Tibial artery (tissue), 4 donors: ENCODE data around the gene NUP50.

ENCODE experiments used
- DNase-seq, 2 donors: peaks; one replicate each; pipeline ENCODE4 v3.0.0-alpha.2; 2019
- H3K27ac ChIP-seq, 2 donors: fragments of 200-600 bp; sonication (generic) in 1 of 2; 1 replicate in 1 of 2; 2 replicates in 1 of 2; pipeline ENCODE4 v1.5.1; 2018 to 2019; ENCODE audit warnings: mild to moderate bottlenecking in 1 of 2
- H3K27me3 ChIP-seq, 2 donors: fragments of 200-600 bp; sonication (generic) in 1 of 2; one replicate each; pipeline versions ENCODE4 v1.5.1 to v1.6.0; 2016 to 2019
- H3K36me3 ChIP-seq, 3 donors: fragments of 200-600 bp; sonication (generic) in 2 of 3; one replicate each; pipeline ENCODE4 v1.5.1; 2016 to 2019; ENCODE audit warnings: mild to moderate bottlenecking in 2 of 3
- H3K4me1 ChIP-seq, 4 donors: fragments of 200-600 bp; sonication (generic) in 2 of 4; 1 replicate in 3 of 4; 2 replicates in 1 of 4; pipeline ENCODE4 v1.5.1; 2016 to 2019
- H3K4me3 ChIP-seq, 2 donors: fragments of 200-600 bp; sonication (generic) in 1 of 2; 1 replicate in 1 of 2; 2 replicates in 1 of 2; pipeline ENCODE4 v1.5.1; 2018 to 2019; ENCODE audit warnings: mild to moderate bottlenecking in 2 of 2
- H3K9me3 ChIP-seq, 3 donors: fragments of 200-600 bp; sonication (generic) in 1 of 3; one replicate each; pipeline ENCODE4 v1.5.1; 2016 to 2019
- intact Hi-C: fragments of 100-400 bp; cut with DNase I; formaldehyde crosslinking; loops from one replicate; pipeline ENCODE4 v1.15.0; 2023; ENCODE audit warnings: low total_unique reads
- TF ChIP-seq, protein P1 (sequence below), 2 experiments: fragments of 200-600 bp in 1 of 2; fragments of 450-650 bp in 1 of 2; IDR thresholded peaks; one replicate each; pipeline ENCODE4 v1.5.1; 2017 to 2019; ENCODE audit warnings: antibody characterized with exemption in 2 of 2, mild to moderate bottlenecking in 1 of 2, moderate library complexity in 1 of 2

The NUP50 gene

DNA sequence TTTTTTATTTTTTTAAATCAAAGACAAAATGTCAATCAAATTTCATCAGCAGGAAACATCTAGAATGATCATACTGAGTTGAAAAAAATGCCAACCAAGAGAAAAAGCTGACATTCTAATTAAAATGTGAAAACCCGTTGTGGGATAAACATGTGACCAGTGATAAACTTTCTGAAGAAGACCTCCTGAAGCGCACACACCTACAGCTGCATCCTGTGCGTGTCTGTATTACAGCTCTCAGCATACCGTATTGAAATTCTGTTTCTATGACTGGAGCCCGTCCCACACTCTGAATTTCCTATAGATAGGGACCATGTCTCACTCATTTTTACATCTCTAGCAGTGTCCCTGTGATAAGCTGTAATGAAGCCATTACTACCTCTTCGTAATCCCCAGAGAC lies 12.2 kb upstream of the NUP50 start:
- intact Hi-C loops, result no loop called here
- no peak overlapping the region for H3K4me3 ChIP-seq
- H3K36me3 ChIP-seq, result peaks cover 0 to 14% (median 5%) of the 10 kb centered on the region in 3 donors
- H3K27ac ChIP-seq, result no peak overlapping the region
- TF ChIP-seq, protein P1, sequence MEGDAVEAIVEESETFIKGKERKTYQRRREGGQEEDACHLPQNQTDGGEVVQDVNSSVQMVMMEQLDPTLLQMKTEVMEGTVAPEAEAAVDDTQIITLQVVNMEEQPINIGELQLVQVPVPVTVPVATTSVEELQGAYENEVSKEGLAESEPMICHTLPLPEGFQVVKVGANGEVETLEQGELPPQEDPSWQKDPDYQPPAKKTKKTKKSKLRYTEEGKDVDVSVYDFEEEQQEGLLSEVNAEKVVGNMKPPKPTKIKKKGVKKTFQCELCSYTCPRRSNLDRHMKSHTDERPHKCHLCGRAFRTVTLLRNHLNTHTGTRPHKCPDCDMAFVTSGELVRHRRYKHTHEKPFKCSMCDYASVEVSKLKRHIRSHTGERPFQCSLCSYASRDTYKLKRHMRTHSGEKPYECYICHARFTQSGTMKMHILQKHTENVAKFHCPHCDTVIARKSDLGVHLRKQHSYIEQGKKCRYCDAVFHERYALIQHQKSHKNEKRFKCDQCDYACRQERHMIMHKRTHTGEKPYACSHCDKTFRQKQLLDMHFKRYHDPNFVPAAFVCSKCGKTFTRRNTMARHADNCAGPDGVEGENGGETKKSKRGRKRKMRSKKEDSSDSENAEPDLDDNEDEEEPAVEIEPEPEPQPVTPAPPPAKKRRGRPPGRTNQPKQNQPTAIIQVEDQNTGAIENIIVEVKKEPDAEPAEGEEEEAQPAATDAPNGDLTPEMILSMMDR (IDR thresholded peaks at IDR 0.05), result no peak
- H3K9me3 ChIP-seq, result no peaks in the 10 kb centered on the region
- H3K4me1 ChIP-seq, result no peaks in the 10 kb centered on the region
- H3K27me3 ChIP-seq, result no peaks in the 10 kb centered on the region
- DNase-seq, result no peak

DNA sequence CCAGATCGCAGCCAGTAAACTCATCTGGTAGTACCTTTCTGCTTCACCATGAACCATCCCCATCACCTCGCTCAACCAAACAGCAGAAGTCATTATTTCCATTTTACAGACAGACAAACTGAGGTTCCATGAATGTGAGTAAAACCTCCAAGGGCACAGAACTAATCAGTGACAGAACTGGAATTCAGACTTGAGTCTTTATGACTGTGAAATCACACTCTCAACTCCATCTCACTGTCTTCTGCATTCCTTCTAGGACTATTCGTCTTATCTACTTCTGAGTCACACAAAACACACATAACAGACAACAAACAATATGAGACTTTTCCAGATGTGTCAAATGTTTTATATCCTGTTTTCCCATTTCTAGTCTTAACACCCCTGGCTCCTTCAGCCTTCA lies 9.3 kb upstream of the NUP50 start:
- intact Hi-C loops, result no loop called here
- TF ChIP-seq, protein P1 (IDR thresholded peaks at IDR 0.05), result no peak
- Histone ChIP-seq H3K36me3 (peaks cover 7 to 17% (median 11%) of the 10 kb centered on the region in 3 donors), H3K27me3 (no peaks in the 10 kb centered on the region), H3K4me3 (no peak overlapping the region), H3K9me3 (no peaks in the 10 kb centered on the region), H3K4me1 (peaks cover 0 to 6% (median 0%) of the 10 kb centered on the region in 4 donors), H3K27ac (no peak overlapping the region)
- no peak for DNase-seq

DNA sequence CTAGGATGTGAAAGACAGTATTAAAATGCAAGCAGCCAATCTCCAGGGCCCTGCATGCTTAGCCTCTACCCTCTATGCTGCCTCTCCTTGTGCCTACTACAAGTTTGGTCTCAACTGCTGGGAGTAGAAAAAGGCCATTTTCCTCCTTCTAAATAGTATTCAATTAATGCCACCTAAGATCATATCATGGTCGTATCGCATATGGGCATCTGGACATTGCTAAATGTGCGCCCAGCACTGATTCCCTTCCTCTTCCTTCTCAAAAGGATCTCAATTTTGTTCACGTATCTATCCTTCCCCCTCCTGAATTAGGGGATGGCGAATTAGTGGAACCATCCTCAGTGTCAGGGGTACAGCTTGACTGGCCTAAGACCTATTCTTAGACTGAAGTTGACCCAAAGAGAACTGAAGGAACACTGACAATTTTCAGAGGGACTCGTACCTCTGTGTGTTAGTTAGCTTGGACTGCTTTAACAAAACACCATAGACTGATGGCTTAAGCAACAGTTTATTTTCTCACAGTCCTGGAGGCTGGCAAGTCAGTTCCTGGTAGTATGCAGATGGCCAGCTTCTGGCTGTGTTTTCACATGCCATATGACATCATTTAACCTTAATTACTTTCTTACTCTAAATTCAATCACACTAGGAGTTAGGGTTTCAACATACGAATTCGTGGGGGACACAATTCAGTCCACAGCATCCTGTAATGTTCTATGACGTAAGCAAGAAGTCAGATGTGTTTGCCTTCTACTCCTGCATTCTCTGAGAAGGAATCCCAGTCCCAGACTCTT lies 8.5 kb upstream of the NUP50 start:
- TF ChIP-seq, protein P1 (IDR thresholded peaks at IDR 0.05), result no peak
- Histone ChIP-seq H3K4me1 (peaks cover 0 to 6% (median 0%) of the 10 kb centered on the region in 4 donors), H3K4me3 (no peak overlapping the region), H3K27me3 (no peaks in the 10 kb centered on the region), H3K36me3 (peaks cover 7 to 17% (median 11%) of the 10 kb centered on the region in 3 donors), H3K9me3 (no peaks in the 10 kb centered on the region), H3K27ac (no peak overlapping the region)
- no peak for DNase-seq
- intact Hi-C loops, result no loop called here

DNA sequence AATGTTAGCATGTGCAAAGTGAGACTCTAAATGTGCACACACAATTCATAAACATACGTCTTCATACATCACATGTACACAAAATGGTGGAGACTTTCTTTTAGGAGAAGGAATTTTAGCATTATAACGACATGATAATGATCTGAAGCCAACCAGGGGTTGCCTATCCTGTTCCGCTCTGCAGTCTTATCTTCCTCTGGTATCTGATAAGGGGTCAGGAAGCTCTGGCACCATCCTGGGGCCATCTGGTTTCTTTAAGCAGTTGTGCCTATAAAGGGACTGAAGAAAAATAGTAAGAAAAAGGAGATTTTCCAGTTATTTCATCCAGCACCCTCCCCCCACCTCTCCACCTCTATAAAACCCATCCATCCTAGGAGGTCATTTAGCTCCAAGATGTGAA lies 5.8 kb upstream of the NUP50 start:
- peaks cover 0 to 12% (median 6%) of the 10 kb centered on the region in 4 donors for H3K4me1 ChIP-seq
- TF ChIP-seq, protein P1 (IDR thresholded peaks at IDR 0.05), result no peak

DNA sequence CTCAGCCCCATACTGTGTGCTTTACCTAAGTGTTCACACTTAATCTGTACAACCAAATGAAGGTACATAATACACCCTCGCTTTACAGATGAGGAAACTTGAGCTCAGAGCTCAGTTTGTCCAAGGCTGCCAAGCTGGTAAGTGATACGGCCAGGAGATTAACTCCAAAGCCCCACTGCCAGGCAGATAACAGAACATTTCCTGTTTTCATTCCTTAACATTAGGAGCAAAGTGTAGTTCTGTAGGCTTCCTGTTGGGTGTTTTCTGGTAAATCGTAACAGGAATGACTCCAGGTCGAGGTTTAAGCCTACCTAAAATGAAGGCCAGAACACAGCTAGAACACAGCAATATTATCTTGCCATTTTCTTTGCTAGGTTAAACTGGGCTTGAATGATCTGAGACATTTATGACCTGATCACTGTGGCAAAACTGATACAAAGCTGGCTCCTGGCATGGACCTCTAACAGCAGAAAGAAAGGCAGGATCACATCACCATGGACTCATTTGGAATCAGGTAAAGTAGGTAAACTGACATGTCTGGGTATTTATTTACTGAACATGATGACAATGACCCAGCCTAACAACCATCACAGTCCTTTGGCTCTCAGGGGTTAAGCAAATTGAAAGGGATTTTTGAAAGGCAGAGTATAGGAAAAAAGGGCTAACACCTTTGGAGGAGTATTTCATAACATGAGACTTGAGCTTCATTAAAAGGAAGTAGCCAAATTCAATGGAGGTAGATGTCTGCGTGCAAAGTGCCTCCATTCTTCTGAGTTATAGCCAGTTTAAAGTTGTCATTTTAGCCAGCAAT lies 3.9 kb upstream of the NUP50 start:
- intact Hi-C loops, result no loop called here
- Histone ChIP-seq H3K4me3 (no peak overlapping the region), H3K36me3 (peaks cover 6 to 7% (median 7%) of the 10 kb centered on the region in 3 donors), H3K4me1 (peaks cover 0 to 16% (median 10%) of the 10 kb centered on the region in 4 donors), H3K9me3 (no peaks in the 10 kb centered on the region), H3K27ac (no peak overlapping the region), H3K27me3 (no peaks in the 10 kb centered on the region)
- DNase-seq, result no peak
- TF ChIP-seq, protein P1 (IDR thresholded peaks at IDR 0.05), result no peak

More for the DNA sequence above, 5.8 kb upstream of the NUP50 start:
- intact Hi-C loops, result no loop called here
- H3K9me3 ChIP-seq, result no peaks in the 10 kb centered on the region
- H3K27me3 ChIP-seq, result no peaks in the 10 kb centered on the region
- H3K27ac ChIP-seq, result no peak overlapping the region
- DNase-seq, result no peak
- no peak overlapping the region for H3K4me3 ChIP-seq
- H3K36me3 ChIP-seq, result peaks cover 6 to 7% (median 7%) of the 10 kb centered on the region in 3 donors
